ENCODE data around the gene SRRM3. TPM values are rescaled to one million over a fixed set of nuclear protein-coding genes. Genes with fewer than 3 reads are reported as not detected.

Gene SRRM3
- polyA plus RNA-seq, 3 donors from 2014 or later = not detected

GRCh38 chr7:76247938-76248337, 46.2 kb downstream of the SRRM3 start:
- Mint-ChIP-seq H3K36me3 (no peaks in the 10 kb centered on the region), H3K27me3 (ENCODE audit: low read depth in 3 of 3) (peaks cover 2 to 3% (median 3%) of the 10 kb centered on the region in 3 donors), H3K4me3 (no peak overlapping the region), H3K9me3 (no peaks in the 10 kb centered on the region), H3K4me1 (no peaks in the 10 kb centered on the region), H3K27ac (no peak overlapping the region)
- DNase-seq = no peak

- Mint-ChIP-seq H3K4me3 (no peak overlapping the region), H3K27ac (no peak overlapping the region), H3K27me3 (ENCODE audit: low read depth in 3 of 3) (peaks cover 3 to 8% (median 5%) of the 10 kb centered on the region in 3 donors), H3K36me3 (no peaks in the 10 kb centered on the region), H3K4me1 (no peaks in the 10 kb centered on the region), H3K9me3 (no peaks in the 10 kb centered on the region)
- DNase-seq = no peak
Observed at GRCh38 chr7:76252021-76252420, 50.3 kb downstream of the SRRM3 start.

GRCh38 chr7:76254781-76255180, 53.1 kb downstream of the SRRM3 start:
- Mint-ChIP-seq H3K9me3 (no peaks in the 10 kb centered on the region), H3K27ac (no peak overlapping the region), H3K4me1 (peaks cover 0 to 4% of the 10 kb centered on the region in 2 donors), H3K4me3 (no peak overlapping the region), H3K27me3 (ENCODE audit: low read depth in 3 of 3) (peaks cover 3 to 12% (median 3%) of the 10 kb centered on the region in 3 donors), H3K36me3 (no peaks in the 10 kb centered on the region)
- no peak for DNase-seq

DNA sequence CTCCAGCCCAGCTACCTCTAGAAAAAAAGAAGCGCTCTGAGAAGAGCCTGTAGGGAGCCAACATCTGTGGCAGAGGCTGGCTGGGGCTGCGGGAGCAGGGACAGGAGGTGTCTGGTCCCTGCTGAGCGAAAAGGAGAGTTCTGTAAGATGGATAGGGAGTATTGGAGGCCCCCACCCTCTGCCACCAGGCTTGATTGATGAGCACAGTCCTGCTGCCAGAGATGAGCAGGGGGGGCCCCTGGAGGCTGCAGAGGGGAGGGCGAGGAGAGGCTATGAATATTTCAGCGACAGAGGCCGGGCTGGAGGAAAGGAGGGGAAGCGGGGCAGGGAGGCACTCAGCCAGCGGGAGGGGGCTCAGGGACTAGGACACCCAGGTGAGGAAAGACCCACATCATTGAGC, 56.3 kb downstream of the SRRM3 start:
- H3K9me3 Mint-ChIP-seq = no peaks in the 10 kb centered on the region
- H3K4me3 Mint-ChIP-seq = peak overlapping the region in 1 of 5 donors; percentile 36
- H3K36me3 Mint-ChIP-seq = no peaks in the 10 kb centered on the region
- H3K27me3 Mint-ChIP-seq (ENCODE audit: low read depth in 3 of 3) = peaks cover 2 to 17% (median 3%) of the 10 kb centered on the region in 3 donors
- DNase-seq = no peak
- H3K4me1 Mint-ChIP-seq = peaks cover 0 to 6% of the 10 kb centered on the region in 2 donors
- H3K27ac Mint-ChIP-seq = no peak overlapping the region

GRCh38 chr7:76259124-76260093, 57.7 kb downstream of the SRRM3 start:
- Mint-ChIP-seq H3K36me3 (no peaks in the 10 kb centered on the region), H3K9me3 (no peaks in the 10 kb centered on the region), H3K4me1 (peaks cover 0 to 6% of the 10 kb centered on the region in 2 donors), H3K27ac (no peak overlapping the region), H3K4me3 (peak overlapping the region; percentile 20 to 60 (median 44)), H3K27me3 (ENCODE audit: low read depth in 3 of 3) (peaks cover 2 to 17% (median 3%) of the 10 kb centered on the region in 3 donors)
- DNase-seq = no peak

GRCh38 chr7:76260171-76260703, 58.5 kb downstream of the SRRM3 start:
- Mint-ChIP-seq H3K4me1 (peaks cover 0 to 6% of the 10 kb centered on the region in 2 donors), H3K36me3 (no peaks in the 10 kb centered on the region), H3K27ac (no peak overlapping the region), H3K4me3 (peak overlapping the region in 2 of 5 donors; percentile 12 to 48), H3K9me3 (no peaks in the 10 kb centered on the region), H3K27me3 (ENCODE audit: low read depth in 3 of 3) (peaks cover 2 to 18% (median 3%) of the 10 kb centered on the region in 3 donors)
- DNase-seq = peak; percentile 33 to 42 (median 40)

- H3K4me1 Mint-ChIP-seq = peaks cover 0 to 6% of the 10 kb centered on the region in 2 donors
- H3K36me3 Mint-ChIP-seq = no peaks in the 10 kb centered on the region
- H3K9me3 Mint-ChIP-seq = no peaks in the 10 kb centered on the region
- H3K27me3 Mint-ChIP-seq (ENCODE audit: low read depth in 3 of 3) = peaks cover 0 to 19% (median 0%) of the 10 kb centered on the region in 3 donors
- H3K27ac Mint-ChIP-seq = no peak overlapping the region
- H3K4me3 Mint-ChIP-seq = no peak overlapping the region
- DNase-seq = no peak
Observed at GRCh38 chr7:76261329-76261728, 59.6 kb downstream of the SRRM3 start.

DNA sequence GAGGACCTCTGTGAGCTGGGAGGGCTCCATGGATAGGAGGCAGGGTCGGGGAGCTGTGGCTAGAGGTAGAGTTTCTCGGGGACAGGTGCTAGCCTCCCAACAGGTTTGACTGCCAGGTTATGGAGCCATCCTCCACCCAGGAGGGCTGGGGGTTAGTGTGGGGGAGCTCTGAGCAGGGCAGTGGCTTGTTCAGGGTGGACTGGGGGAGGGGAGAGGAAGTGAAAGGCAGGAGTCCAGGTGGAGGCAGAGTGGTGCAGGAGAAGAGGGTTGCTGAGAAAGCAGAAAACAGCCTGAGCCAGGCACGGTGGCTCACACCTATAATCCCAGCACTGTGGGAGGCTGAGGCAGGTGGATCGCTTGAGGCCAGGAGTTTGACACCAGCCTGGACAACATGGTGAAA, 60.2 kb downstream of the SRRM3 start:
- no peaks in the 10 kb centered on the region for H3K36me3 Mint-ChIP-seq
- peaks cover 0 to 15% (median 3%) of the 10 kb centered on the region in 3 donors for H3K27me3 Mint-ChIP-seq (ENCODE audit: low read depth in 3 of 3)

DNA sequence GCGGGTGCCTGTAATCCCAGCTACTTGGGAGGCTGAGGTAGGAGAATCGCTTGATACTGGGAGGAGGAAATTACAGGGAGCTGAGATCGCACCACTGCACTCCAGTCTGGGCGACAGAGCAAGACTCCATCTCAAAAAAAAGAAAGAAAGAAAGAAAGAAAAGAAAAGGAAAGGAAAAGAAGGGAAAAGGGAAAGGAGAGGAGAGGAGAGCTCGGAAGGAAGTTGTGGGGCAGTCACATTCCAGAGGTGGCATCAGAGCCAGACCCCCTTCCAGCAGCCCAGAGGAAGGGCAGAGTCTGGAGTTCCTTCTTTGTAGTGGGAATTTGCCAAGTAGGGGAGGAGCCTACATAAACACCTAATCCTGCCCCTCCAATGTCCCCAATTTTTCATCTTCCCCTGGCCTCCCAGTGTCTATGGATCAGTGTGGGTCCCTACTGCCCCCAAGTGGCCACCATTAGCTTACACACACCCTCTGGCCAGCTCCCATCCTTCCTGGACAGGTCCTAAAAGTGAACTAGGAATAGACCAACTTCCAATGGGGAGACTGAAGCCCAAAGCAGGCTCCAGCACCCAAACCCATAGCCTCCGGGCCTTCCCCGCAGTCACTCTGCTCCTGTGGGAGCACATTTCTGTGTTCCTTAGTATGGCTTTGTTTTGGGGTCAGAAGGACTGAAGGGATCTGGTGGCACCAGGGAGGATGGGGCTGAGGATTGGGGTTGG, 61.1 kb downstream of the SRRM3 start:
- no peak overlapping the region for H3K27ac Mint-ChIP-seq
- H3K4me1 Mint-ChIP-seq = peaks cover 0 to 6% of the 10 kb centered on the region in 2 donors
- H3K9me3 Mint-ChIP-seq = no peaks in the 10 kb centered on the region
- no peak overlapping the region for H3K4me3 Mint-ChIP-seq
- peak in 2 of 3 donors; percentile 19 to 25 for DNase-seq
- H3K36me3 Mint-ChIP-seq = no peaks in the 10 kb centered on the region
- H3K27me3 Mint-ChIP-seq (ENCODE audit: low read depth in 3 of 3) = peaks cover 2 to 11% (median 5%) of the 10 kb centered on the region in 3 donors

More for the DNA sequence above, 60.2 kb downstream of the SRRM3 start:
- Mint-ChIP-seq H3K27ac (no peak overlapping the region), H3K4me3 (no peak overlapping the region), H3K9me3 (no peaks in the 10 kb centered on the region), H3K4me1 (peaks cover 0 to 6% of the 10 kb centered on the region in 2 donors)
- DNase-seq = no peak

DNA sequence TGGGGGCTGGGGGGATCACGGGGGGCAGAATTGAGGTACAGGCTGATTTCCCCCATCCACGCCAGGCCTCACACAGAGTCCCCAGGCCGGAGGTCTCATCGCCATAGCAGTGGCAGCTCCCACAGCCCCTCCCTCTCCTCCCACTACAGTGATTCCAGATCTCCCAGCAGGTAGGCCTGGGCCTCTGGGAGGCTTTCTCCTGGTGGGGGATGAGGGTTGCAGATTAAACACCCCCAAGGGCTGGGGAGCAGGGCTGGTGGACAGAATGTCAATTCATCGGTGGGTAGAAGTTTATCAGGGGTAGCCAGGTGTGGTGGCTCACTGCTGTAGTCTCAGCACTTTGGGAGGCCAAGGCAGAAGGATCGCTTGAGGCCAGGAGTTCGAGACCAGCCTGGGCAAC, 63.6 kb downstream of the SRRM3 start:
- DNase-seq = no peak
- Mint-ChIP-seq H3K9me3 (no peaks in the 10 kb centered on the region), H3K27ac (no peak overlapping the region), H3K27me3 (ENCODE audit: low read depth in 3 of 3) (peaks cover 6 to 14% (median 7%) of the 10 kb centered on the region in 3 donors), H3K4me1 (no peaks in the 10 kb centered on the region), H3K36me3 (no peaks in the 10 kb centered on the region), H3K4me3 (no peak overlapping the region)

DNA sequence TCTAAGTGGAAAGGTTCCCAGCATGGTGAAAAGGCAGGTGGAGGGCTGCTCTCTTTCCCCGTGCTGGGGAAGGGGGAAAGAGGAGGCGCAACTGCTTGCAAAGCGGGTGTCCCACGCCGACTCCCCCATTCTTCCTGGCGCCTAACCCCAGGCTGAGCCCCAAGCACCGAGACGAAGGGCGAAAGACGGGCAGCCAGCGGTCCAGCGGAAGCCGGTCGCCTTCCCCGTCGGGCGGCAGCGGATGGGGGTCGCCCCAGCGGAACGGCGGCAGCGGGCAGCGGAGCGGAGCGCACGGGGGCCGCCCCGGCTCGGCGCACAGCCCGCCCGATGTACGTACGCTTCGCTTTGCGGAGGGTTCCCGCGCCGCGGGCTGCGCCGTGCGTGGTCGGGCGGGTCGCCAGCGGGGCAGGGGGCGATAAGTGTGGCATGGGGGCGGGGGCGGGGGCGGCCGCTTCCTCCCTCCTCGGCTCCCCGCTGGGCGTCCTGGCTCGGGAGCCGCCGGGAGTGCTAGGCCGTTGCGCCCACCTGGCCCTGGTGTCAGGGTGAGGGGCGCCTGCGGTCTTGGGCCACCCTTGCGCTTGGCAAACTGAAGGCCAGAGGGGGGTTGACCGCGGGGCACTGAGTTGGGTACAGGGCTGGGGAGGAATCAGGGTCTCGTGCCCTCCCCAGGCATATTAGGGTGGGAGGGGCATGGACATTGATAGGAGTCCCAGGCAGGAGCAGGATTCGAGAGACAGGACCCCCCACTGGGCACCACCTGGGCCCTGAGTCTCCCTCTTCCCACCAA, 65.6 kb downstream of the SRRM3 start:
- H3K36me3 Mint-ChIP-seq = no peaks in the 10 kb centered on the region
- DNase-seq = no peak
- no peaks in the 10 kb centered on the region for H3K9me3 Mint-ChIP-seq
- H3K27ac Mint-ChIP-seq = no peak overlapping the region
- peaks cover 7 to 11% (median 8%) of the 10 kb centered on the region in 3 donors for H3K27me3 Mint-ChIP-seq (ENCODE audit: low read depth in 3 of 3)
- no peaks in the 10 kb centered on the region for H3K4me1 Mint-ChIP-seq
- no peak overlapping the region for H3K4me3 Mint-ChIP-seq

- no peaks in the 10 kb centered on the region for H3K4me1 Mint-ChIP-seq
- no peak for DNase-seq
- no peaks in the 10 kb centered on the region for H3K9me3 Mint-ChIP-seq
- H3K4me3 Mint-ChIP-seq = no peak overlapping the region
- no peak overlapping the region for H3K27ac Mint-ChIP-seq
- no peaks in the 10 kb centered on the region for H3K36me3 Mint-ChIP-seq
- peaks cover 7 to 10% (median 8%) of the 10 kb centered on the region in 3 donors for H3K27me3 Mint-ChIP-seq (ENCODE audit: low read depth in 3 of 3)
Observed at GRCh38 chr7:76267894-76268183, 66.1 kb downstream of the SRRM3 start.

GRCh38 chr7:76268376-76268775, 66.7 kb downstream of the SRRM3 start:
- peaks cover 7 to 10% (median 8%) of the 10 kb centered on the region in 3 donors for H3K27me3 Mint-ChIP-seq (ENCODE audit: low read depth in 3 of 3)

More at GRCh38 chr7:76268376-76268775, 66.7 kb downstream of the SRRM3 start:
- Mint-ChIP-seq H3K9me3 (no peaks in the 10 kb centered on the region), H3K4me3 (no peak overlapping the region), H3K36me3 (no peaks in the 10 kb centered on the region), H3K4me1 (no peaks in the 10 kb centered on the region), H3K27ac (no peak overlapping the region)
- DNase-seq = no peak

Measured in immature natural killer cell (primary cell).